SK-N-SH treated with all-trans-retinoic acid at 6 μM for 48 hours (cell line): ENCODE results near the gene PAXIP1.
A peak's percentile ranks its signal among the peaks of the same experiment; 100 is the strongest.

Experiments used
- ATAC-seq: fragments of 200-7000 bp; cut with Tn5 transposase; 3 replicates; pipeline ENCODE4 v1.9.1; 2020; ENCODE audit warnings: mild to moderate bottlenecking, moderate library complexity
- ARNTL ChIP-seq: fragments of 450-650 bp; formaldehyde crosslinking; IDR thresholded peaks from 2 replicates; pipeline ENCODE4 v1.5.0; 2020; ENCODE audit warnings: low read depth, mild to moderate bottlenecking, moderate library complexity, borderline replicate concordance
- BACH2 ChIP-seq: fragments of 250-450 bp; sonication (Bioruptor Pico); IDR thresholded peaks from 2 replicates; pipeline ENCODE4 v1.9.0; 2021; ENCODE audit warnings: mild to moderate bottlenecking, borderline replicate concordance
- CSDC2 ChIP-seq: fragments of 250-450 bp; sonication (Bioruptor Pico); IDR thresholded peaks from 2 replicates; pipeline ENCODE4 v1.5.0; 2020; ENCODE audit warnings: mild to moderate bottlenecking, moderate library complexity
- ESRRG ChIP-seq: fragments of 250-450 bp; sonication (Bioruptor Pico); IDR thresholded peaks from 2 replicates; pipeline ENCODE4 v1.6.1; 2021; ENCODE audit warnings: mild to moderate bottlenecking
- GLIS3 ChIP-seq: fragments of 250-450 bp; sonication (Bioruptor Pico); IDR thresholded peaks from 2 replicates; pipeline ENCODE4 v1.5.0; 2020; ENCODE audit warnings: mild to moderate bottlenecking, moderate library complexity
- ISL1 ChIP-seq: fragments of 250-450 bp; sonication (Bioruptor Pico); IDR thresholded peaks from 2 replicates; pipeline ENCODE4 v2.1.2; 2022; ENCODE audit warnings: mild to moderate bottlenecking, moderate library complexity
- PATZ1 ChIP-seq: fragments of 250-450 bp; sonication (Bioruptor Pico); IDR thresholded peaks from 2 replicates; pipeline ENCODE4 v1.8.0; 2020; ENCODE audit warnings: mild to moderate bottlenecking, moderate library complexity, borderline replicate concordance
- POU6F1 ChIP-seq: fragments of 250-450 bp; sonication (Bioruptor Pico); IDR thresholded peaks from 2 replicates; pipeline ENCODE4 v1.8.0; 2021; ENCODE audit warnings: low read depth, mild to moderate bottlenecking, moderate library complexity, borderline replicate concordance
- RARB ChIP-seq: fragments of 250-450 bp; sonication (Bioruptor Pico); IDR thresholded peaks from 2 replicates; pipeline ENCODE4 v1.8.0; 2021; ENCODE audit warnings: mild to moderate bottlenecking, moderate library complexity
- SNAI2 ChIP-seq: fragments of 250-450 bp; sonication (Bioruptor Pico); IDR thresholded peaks from 2 replicates; pipeline ENCODE4 v1.5.0; 2020; ENCODE audit warnings: mild to moderate bottlenecking, moderate library complexity
- TOX ChIP-seq: fragments of 250-450 bp; sonication (Bioruptor Pico); IDR thresholded peaks from 2 replicates; pipeline ENCODE4 v1.8.0; 2021; ENCODE audit warnings: mild to moderate bottlenecking, moderate library complexity, borderline replicate concordance
- TSHZ2 ChIP-seq: fragments of 250-450 bp; sonication (Bioruptor Pico); IDR thresholded peaks from 2 replicates; pipeline ENCODE4 v1.5.0; 2020; ENCODE audit warnings: mild to moderate bottlenecking, moderate library complexity
- ZC3H10 ChIP-seq: fragments of 250-450 bp; sonication (Bioruptor Pico); IDR thresholded peaks from 2 replicates; pipeline ENCODE4 v1.5.1; 2021; ENCODE audit warnings: mild to moderate bottlenecking, moderate library complexity
- ZFP3 ChIP-seq: fragments of 250-450 bp; sonication (Bioruptor Pico); IDR thresholded peaks from 2 replicates; pipeline ENCODE4 v1.5.0; 2020; ENCODE audit warnings: mild to moderate bottlenecking, moderate library complexity
- ZFP30 ChIP-seq: fragments of 450-650 bp; formaldehyde crosslinking; IDR thresholded peaks from 2 replicates; pipeline ENCODE4 v1.5.0; 2022; ENCODE audit warnings: mild to moderate bottlenecking, moderate library complexity
- ZNF565 ChIP-seq: fragments of 450-650 bp; formaldehyde crosslinking; conservative IDR thresholded peaks from 2 replicates; pipeline ENCODE4 v1.5.0; 2020; ENCODE audit warnings: low read depth, mild to moderate bottlenecking, moderate library complexity
- ZNF70 ChIP-seq: fragments of 450-650 bp; formaldehyde crosslinking; IDR thresholded peaks from 2 replicates; pipeline ENCODE4 v1.5.0; 2020; ENCODE audit warnings: mild to moderate bottlenecking, moderate library complexity
- ZNF8 ChIP-seq: fragments of 450-650 bp; formaldehyde crosslinking; IDR thresholded peaks from 2 replicates; pipeline ENCODE4 v1.5.0; 2020; ENCODE audit warnings: mild to moderate bottlenecking, moderate library complexity
- TF ChIP-seq, protein P1 (sequence below): fragments of 250-450 bp; sonication (Bioruptor Pico); IDR thresholded peaks from 2 replicates; pipeline ENCODE4 v1.5.1; 2020; ENCODE audit warnings: low read depth, mild to moderate bottlenecking, moderate library complexity
- TF ChIP-seq, protein P2 (sequence below): fragments of 250-450 bp; sonication (Bioruptor Pico); IDR thresholded peaks from 2 replicates; pipeline ENCODE4 v1.5.1; 2021; ENCODE audit warnings: mild to moderate bottlenecking, moderate library complexity

The PAXIP1 gene, protein sequence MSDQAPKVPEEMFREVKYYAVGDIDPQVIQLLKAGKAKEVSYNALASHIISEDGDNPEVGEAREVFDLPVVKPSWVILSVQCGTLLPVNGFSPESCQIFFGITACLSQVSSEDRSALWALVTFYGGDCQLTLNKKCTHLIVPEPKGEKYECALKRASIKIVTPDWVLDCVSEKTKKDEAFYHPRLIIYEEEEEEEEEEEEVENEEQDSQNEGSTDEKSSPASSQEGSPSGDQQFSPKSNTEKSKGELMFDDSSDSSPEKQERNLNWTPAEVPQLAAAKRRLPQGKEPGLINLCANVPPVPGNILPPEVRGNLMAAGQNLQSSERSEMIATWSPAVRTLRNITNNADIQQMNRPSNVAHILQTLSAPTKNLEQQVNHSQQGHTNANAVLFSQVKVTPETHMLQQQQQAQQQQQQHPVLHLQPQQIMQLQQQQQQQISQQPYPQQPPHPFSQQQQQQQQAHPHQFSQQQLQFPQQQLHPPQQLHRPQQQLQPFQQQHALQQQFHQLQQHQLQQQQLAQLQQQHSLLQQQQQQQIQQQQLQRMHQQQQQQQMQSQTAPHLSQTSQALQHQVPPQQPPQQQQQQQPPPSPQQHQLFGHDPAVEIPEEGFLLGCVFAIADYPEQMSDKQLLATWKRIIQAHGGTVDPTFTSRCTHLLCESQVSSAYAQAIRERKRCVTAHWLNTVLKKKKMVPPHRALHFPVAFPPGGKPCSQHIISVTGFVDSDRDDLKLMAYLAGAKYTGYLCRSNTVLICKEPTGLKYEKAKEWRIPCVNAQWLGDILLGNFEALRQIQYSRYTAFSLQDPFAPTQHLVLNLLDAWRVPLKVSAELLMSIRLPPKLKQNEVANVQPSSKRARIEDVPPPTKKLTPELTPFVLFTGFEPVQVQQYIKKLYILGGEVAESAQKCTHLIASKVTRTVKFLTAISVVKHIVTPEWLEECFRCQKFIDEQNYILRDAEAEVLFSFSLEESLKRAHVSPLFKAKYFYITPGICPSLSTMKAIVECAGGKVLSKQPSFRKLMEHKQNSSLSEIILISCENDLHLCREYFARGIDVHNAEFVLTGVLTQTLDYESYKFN

GRCh38 chr7:155003092-155003375 is at the start of gene PAXIP1:
Gene PAXIP1 (minus strand): TSS chr7:155003124. CDS start chr7:155002929, 195 bp downstream.
- TF ChIP-seq ARNTL (CRISPR knock-in tag) (0 out of 2 replicates have a peak, but pooled peaks have one; percentile 23), GLIS3 (CRISPR knock-in tag) (no peak), POU6F1 (no peak), ZNF70 (no peak)
- peak; percentile 60 for ATAC-seq

DNA sequence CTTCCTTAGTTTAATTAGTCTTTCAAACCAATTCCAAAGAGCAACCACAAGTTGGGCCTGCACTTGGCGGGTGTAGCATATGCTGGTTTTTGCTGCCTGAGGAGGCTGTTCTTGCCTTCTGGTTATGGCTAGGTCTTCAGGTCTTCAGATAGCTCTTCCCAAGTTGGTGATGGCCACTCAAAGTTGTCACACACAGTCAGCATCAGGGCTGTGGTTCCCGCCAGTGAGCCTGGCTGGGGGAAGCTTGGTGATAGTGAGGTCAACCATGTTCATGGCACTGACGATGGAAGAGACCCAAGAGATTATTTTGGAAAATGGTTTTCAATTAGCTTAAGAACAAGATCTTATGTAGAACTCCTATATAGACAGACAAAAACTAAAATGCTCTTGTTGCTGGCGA is 48.4 kb upstream of the PAXIP1 start:
- no peak for TF ChIP-seq ZNF565 (CRISPR knock-in tag)
- TF ChIP-seq, all 23 proteins: peak for 0
- ATAC-seq, result no peak

DNA sequence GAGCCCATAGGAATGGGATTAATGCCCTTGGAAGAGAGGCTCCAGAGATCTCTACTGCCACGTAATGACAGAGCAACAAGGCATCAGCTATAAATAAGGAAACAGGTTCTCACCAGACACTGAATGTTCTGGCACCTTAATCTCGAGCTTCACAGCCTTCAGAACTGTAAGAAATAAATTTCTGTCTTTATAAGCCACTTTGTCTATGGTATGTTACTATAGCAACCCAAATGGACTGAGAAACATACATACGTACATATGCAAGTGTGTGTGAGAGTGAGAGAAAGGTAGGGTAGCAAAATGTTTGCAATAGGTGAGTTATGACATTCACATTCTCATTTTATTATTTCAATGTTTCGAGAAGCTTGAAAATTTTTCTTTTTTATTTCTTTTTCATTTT is 45.1 kb upstream of the PAXIP1 start:
- no peak for ATAC-seq
- TF ChIP-seq ZNF565 (CRISPR knock-in tag) (no peak), BACH2 (CRISPR knock-in tag) (no peak), SNAI2 (no peak), TSHZ2 (CRISPR knock-in tag) (no peak), ESRRG (CRISPR knock-in tag) (no peak), TOX (CRISPR knock-in tag) (no peak), CSDC2 (CRISPR knock-in tag) (no peak), ARNTL (CRISPR knock-in tag) (no peak), ZNF8 (CRISPR knock-in tag) (no peak), ZNF70 (no peak), ZC3H10 (no peak)
- TF ChIP-seq, protein P1, sequence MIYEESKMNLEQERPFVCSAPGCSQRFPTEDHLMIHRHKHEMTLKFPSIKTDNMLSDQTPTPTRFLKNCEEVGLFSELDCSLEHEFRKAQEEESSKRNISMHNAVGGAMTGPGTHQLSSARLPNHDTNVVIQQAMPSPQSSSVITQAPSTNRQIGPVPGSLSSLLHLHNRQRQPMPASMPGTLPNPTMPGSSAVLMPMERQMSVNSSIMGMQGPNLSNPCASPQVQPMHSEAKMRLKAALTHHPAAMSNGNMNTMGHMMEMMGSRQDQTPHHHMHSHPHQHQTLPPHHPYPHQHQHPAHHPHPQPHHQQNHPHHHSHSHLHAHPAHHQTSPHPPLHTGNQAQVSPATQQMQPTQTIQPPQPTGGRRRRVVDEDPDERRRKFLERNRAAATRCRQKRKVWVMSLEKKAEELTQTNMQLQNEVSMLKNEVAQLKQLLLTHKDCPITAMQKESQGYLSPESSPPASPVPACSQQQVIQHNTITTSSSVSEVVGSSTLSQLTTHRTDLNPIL, result no peak
- TF ChIP-seq, protein P2, sequence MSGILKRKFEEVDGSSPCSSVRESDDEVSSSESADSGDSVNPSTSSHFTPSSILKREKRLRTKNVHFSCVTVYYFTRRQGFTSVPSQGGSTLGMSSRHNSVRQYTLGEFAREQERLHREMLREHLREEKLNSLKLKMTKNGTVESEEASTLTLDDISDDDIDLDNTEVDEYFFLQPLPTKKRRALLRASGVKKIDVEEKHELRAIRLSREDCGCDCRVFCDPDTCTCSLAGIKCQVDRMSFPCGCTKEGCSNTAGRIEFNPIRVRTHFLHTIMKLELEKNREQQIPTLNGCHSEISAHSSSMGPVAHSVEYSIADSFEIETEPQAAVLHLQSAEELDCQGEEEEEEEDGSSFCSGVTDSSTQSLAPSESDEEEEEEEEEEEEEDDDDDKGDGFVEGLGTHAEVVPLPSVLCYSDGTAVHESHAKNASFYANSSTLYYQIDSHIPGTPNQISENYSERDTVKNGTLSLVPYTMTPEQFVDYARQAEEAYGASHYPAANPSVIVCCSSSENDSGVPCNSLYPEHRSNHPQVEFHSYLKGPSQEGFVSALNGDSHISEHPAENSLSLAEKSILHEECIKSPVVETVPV (CRISPR knock-in tag), result no peak

DNA sequence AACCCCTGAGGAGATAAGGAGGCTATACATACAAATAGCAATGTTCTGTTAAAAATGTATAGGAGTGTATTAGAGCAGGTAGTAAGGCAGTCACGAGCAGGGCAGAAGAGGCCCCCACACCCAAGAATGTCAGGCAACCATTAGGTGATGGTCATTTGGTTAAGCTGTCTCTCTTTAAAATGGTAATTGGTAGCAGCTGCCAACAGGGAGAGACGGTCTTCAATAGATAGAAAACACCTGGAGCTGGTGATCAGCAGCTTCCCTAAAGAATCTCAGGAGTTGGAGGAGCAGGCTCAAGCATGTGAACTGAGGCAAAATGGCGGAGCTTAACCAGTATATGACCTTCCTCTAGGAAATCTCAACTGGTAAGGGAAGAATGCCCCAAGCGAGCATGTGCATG is 40.8 kb upstream of the PAXIP1 start:
- ATAC-seq, result no peak
- no peak for TF ChIP-seq ZC3H10
- no peak for TF ChIP-seq PATZ1 (CRISPR knock-in tag)
- no peak for TF ChIP-seq RARB (CRISPR knock-in tag)
- TF ChIP-seq ZFP30, result no peak
- no peak for TF ChIP-seq GLIS3 (CRISPR knock-in tag)
- no peak for TF ChIP-seq TSHZ2 (CRISPR knock-in tag)
- TF ChIP-seq, protein P2 (CRISPR knock-in tag), result no peak
- TF ChIP-seq ISL1, result no peak
- no peak for TF ChIP-seq ZNF8 (CRISPR knock-in tag)
- TF ChIP-seq TOX (CRISPR knock-in tag), result no peak
- no peak for TF ChIP-seq SNAI2
- TF ChIP-seq ZFP3 (CRISPR knock-in tag), result no peak
